ENCODE results near the gene PAX8.
"Not testable (repeated sequence)": the region's sequence is repeated elsewhere in the genome, so short reads cannot be mapped to it uniquely, and the experiment has no call there.

The PAX8 gene

GRCh38 chr2:113278742-113279139 lies at the start of gene PAX8:
TSS of gene PAX8 (minus strand) at chr2:113278921. CDS start at chr2:113278394, 527 bp downstream.
- no peak for ATAC-seq (replicated peaks)
- DNase-seq: no peak
- H3K36me3 Mint-ChIP-seq: no peaks in the 10 kb centered on the region
- H3K4me3 Mint-ChIP-seq: peak within 1 kb of the TSS in 1 of 2 donors; percentile 19
- peak within 1 kb of the TSS; percentile 47 for H3K27ac Mint-ChIP-seq
- peaks cover 63 to 74% of the 10 kb centered on the region in 2 donors for H3K27me3 Mint-ChIP-seq
- H3K9me3 Mint-ChIP-seq: no peaks in the 10 kb centered on the region
- H3K4me1 Mint-ChIP-seq: peaks cover 7 to 24% of the 10 kb centered on the region in 2 donors

DNA sequence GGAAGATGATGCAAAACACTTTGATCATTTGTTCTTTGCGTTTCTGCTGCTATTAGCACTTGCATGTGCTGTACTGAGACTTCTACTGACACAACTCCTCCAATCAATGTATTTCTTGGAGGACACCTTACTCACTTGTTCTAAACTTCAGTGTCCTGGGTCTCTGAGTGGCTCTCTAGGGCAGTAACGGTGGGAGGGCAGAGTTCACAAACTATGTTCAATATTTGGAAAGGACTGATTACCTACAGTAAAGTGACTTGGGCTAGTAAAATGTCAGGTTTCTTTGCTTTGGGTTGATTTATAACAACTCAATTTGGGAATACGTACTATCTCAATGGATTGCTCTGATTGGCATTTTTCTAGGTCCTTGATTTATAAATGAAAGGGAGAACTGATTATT lies 49.3 kb upstream of the PAX8 start:
- Mint-ChIP-seq H3K36me3 (no peaks in the 10 kb centered on the region), H3K4me3 (no peak overlapping the region), H3K27me3 (peaks cover 17 to 19% of the 10 kb centered on the region in 2 donors), H3K9me3 (no peaks in the 10 kb centered on the region), H3K27ac (no peak overlapping the region), H3K4me1 (peaks cover 23 to 31% of the 10 kb centered on the region in 2 donors)
- ATAC-seq (replicated peaks) (no peak), DNase-seq (no peak)

- Mint-ChIP-seq H3K27me3 (peaks cover 32 to 39% of the 10 kb centered on the region in 2 donors), H3K4me1 (peaks cover 18 to 25% of the 10 kb centered on the region in 2 donors), H3K4me3 (peak overlapping the region; percentile 79 to 82)
- H3K36me3 Mint-ChIP-seq, DNase-seq, H3K9me3 Mint-ChIP-seq, H3K27ac Mint-ChIP-seq: not testable (repeated sequence)
- ATAC-seq (replicated peaks): peak in 1 of 2 donors; percentile 6
These were observed 46.5 kb upstream of the PAX8 start for GRCh38 chr2:113325161-113325731.

- H3K9me3 Mint-ChIP-seq: no peaks in the 10 kb centered on the region
- H3K27ac Mint-ChIP-seq: peak overlapping the region; percentile 11
- no peaks in the 10 kb centered on the region for H3K36me3 Mint-ChIP-seq
- ATAC-seq (replicated peaks) (peak; percentile 56 to 68), DNase-seq (no peak)
- peaks cover 31 to 39% of the 10 kb centered on the region in 2 donors for H3K27me3 Mint-ChIP-seq
- peak overlapping the region; percentile 79 to 82 for H3K4me3 Mint-ChIP-seq
- peaks cover 15 to 21% of the 10 kb centered on the region in 2 donors for H3K4me1 Mint-ChIP-seq
These were observed 46.0 kb upstream of the PAX8 start for GRCh38 chr2:113324684-113325160.

- not testable (repeated sequence) for H3K4me3 Mint-ChIP-seq
These were observed 44.4 kb upstream of the PAX8 start for GRCh38 chr2:113323129-113323528.

DNA sequence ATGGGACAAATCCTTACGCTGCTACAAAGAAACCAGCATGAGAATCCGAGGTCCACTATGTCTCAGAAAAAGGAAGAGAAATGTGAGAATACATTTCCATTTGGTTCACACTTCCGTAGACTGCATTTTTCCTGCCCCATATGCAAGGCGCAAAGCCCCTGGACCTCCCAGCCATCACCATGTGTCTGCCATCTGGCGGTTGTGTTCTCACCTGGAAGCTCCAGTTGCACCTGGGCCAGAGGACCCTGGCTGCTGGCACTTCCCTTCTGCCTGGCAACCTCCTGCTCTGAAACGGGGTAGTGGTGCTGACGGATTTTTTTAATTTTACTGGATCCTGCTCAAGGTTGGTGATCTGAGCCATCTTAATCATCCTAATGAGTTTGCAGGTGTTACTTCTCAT lies 41.4 kb upstream of the PAX8 start:
- not testable (repeated sequence) for H3K9me3 Mint-ChIP-seq; H3K4me1 Mint-ChIP-seq; H3K27ac Mint-ChIP-seq; H3K4me3 Mint-ChIP-seq; H3K36me3 Mint-ChIP-seq; DNase-seq; ATAC-seq (replicated peaks)
- H3K27me3 Mint-ChIP-seq: peaks cover 39 to 56% of the 10 kb centered on the region in 2 donors

More at GRCh38 chr2:113323129-113323528, 44.4 kb upstream of the PAX8 start:
- Mint-ChIP-seq H3K27me3 (peaks cover 31 to 40% of the 10 kb centered on the region in 2 donors), H3K4me1 (peaks cover 10 to 14% of the 10 kb centered on the region in 2 donors)
- DNase-seq; H3K9me3 Mint-ChIP-seq; ATAC-seq (replicated peaks); H3K36me3 Mint-ChIP-seq; H3K27ac Mint-ChIP-seq: not testable (repeated sequence)

GRCh38 chr2:113318941-113319340 lies 40.2 kb upstream of the PAX8 start:
- peaks cover 32 to 45% of the 10 kb centered on the region in 2 donors for H3K27me3 Mint-ChIP-seq

DNA sequence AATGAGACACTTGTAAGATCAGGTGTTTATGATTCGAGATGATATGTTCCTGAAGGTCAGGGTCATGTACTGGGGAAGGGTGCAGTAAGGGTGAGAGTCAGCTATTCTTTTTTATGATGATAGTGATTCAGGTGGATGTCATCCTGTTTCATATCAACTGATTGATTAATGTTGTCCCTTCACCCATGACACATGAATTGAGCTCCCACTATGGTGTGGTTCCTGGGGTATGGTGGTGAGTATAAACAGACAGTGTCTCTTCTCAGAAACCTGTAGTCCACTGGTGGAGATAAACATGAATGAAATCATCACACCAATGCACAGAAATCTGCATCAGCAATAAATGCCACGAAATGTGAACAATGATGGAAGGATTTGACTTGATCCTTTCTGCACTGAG lies 37.4 kb upstream of the PAX8 start:
- H3K9me3 Mint-ChIP-seq: no peaks in the 10 kb centered on the region
- H3K4me3 Mint-ChIP-seq: no peak overlapping the region
- ATAC-seq (replicated peaks) (no peak), DNase-seq (no peak)
- no peak overlapping the region for H3K27ac Mint-ChIP-seq
- peaks cover 2% of the 10 kb centered on the region in 2 donors for H3K4me1 Mint-ChIP-seq
- H3K27me3 Mint-ChIP-seq: peaks cover 20 to 26% of the 10 kb centered on the region in 2 donors
- no peaks in the 10 kb centered on the region for H3K36me3 Mint-ChIP-seq

More at GRCh38 chr2:113318941-113319340, 40.2 kb upstream of the PAX8 start:
- ATAC-seq (replicated peaks); H3K36me3 Mint-ChIP-seq; H3K27ac Mint-ChIP-seq; H3K9me3 Mint-ChIP-seq; DNase-seq; H3K4me3 Mint-ChIP-seq; H3K4me1 Mint-ChIP-seq: not testable (repeated sequence)

DNA sequence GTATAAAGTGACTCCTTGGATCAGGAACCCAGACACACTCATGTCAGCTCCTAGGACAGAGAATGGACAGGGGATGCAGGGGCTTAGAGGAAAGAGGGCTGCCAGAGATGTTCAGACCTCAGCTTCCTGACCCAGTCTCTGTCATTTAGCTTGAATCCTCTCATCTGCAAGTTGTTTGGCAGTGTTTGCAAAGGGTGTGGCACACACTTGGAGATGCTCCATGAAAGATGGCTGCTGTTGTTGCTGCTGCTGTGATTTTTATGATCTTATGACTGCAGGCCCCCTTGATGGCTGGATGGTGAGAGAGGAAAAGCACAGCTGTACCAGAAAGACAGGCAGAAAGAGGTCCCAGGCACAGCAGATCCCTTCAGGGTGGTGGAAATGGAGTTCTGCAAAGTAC lies 35.9 kb upstream of the PAX8 start:
- not testable (repeated sequence) for H3K4me3 Mint-ChIP-seq; ATAC-seq (replicated peaks)
- peaks cover 17 to 26% of the 10 kb centered on the region in 2 donors for H3K27me3 Mint-ChIP-seq

GRCh38 chr2:113314176-113314575 lies 35.5 kb upstream of the PAX8 start:
- H3K4me1 Mint-ChIP-seq; H3K36me3 Mint-ChIP-seq; DNase-seq; H3K4me3 Mint-ChIP-seq; H3K9me3 Mint-ChIP-seq; H3K27ac Mint-ChIP-seq; ATAC-seq (replicated peaks): not testable (repeated sequence)
- peaks cover 17 to 26% of the 10 kb centered on the region in 2 donors for H3K27me3 Mint-ChIP-seq

More for the DNA sequence above, 35.9 kb upstream of the PAX8 start:
- H3K27ac Mint-ChIP-seq, H3K4me1 Mint-ChIP-seq, H3K36me3 Mint-ChIP-seq, DNase-seq, H3K9me3 Mint-ChIP-seq: not testable (repeated sequence)

DNA sequence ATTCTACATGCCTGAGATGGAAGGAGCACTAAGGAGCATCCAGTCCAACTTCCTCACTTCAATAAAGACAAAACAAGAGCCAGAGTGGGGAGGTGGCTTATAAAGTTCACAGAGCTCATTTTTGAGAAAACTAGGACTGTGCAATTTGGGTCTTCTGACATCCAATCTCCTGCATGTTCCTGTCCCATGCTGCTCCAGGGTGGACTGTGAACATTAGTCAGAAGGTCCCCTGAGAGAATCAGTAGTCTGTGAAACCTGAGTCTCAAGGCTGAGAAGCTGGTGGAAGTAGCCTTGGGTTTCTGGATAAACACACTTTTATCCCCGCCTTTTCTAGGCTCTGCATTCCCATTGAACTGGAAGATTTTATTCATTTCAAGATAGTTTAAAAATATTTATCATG lies 33.1 kb upstream of the PAX8 start:
- not testable (repeated sequence) for DNase-seq; H3K4me3 Mint-ChIP-seq; H3K9me3 Mint-ChIP-seq; H3K36me3 Mint-ChIP-seq; H3K27ac Mint-ChIP-seq; ATAC-seq (replicated peaks)
- peaks cover 19 to 35% of the 10 kb centered on the region in 2 donors for H3K27me3 Mint-ChIP-seq
- peaks cover 6 to 11% of the 10 kb centered on the region in 2 donors for H3K4me1 Mint-ChIP-seq

DNA sequence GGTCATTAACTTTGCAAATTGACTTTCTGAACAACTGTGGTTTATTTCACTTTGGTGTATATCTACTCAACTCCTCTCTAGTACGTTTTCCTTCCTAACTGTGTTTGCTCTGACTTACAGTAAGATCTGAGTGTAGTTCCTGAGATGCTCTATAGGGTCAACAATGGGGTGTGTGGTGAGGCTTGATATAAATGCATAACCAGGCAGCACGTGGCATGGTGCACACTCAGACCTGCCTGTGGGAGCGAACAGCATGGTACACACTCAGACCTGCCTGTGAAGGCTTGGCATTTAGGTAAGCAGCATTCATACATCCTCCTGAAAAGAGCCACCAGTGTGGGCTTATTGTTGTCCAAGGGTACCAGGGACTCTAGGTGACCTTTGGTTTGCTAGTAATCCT lies 32.5 kb upstream of the PAX8 start:
- not testable (repeated sequence) for DNase-seq, H3K36me3 Mint-ChIP-seq, H3K9me3 Mint-ChIP-seq, H3K4me3 Mint-ChIP-seq
- peaks cover 6 to 11% of the 10 kb centered on the region in 2 donors for H3K4me1 Mint-ChIP-seq
- H3K27ac Mint-ChIP-seq: peak overlapping the region; percentile 3
- ATAC-seq (replicated peaks): peak; percentile 67 to 71
- H3K27me3 Mint-ChIP-seq: peaks cover 17 to 38% of the 10 kb centered on the region in 2 donors

GRCh38 chr2:113309655-113310387 lies 31.1 kb upstream of the PAX8 start:
- Mint-ChIP-seq H3K27me3 (peaks cover 21 to 33% of the 10 kb centered on the region in 2 donors), H3K4me1 (peaks cover 6 to 11% of the 10 kb centered on the region in 2 donors)
- peak in 1 of 2 donors; percentile 33 for ATAC-seq (replicated peaks)

GRCh38 chr2:113308784-113309183 lies 30.1 kb upstream of the PAX8 start:
- not testable (repeated sequence) for DNase-seq; H3K4me3 Mint-ChIP-seq; H3K36me3 Mint-ChIP-seq; H3K9me3 Mint-ChIP-seq; ATAC-seq (replicated peaks); H3K27ac Mint-ChIP-seq
- Mint-ChIP-seq H3K4me1 (peaks cover 6 to 11% of the 10 kb centered on the region in 2 donors), H3K27me3 (peaks cover 27 to 33% of the 10 kb centered on the region in 2 donors)

More at GRCh38 chr2:113309655-113310387, 31.1 kb upstream of the PAX8 start:
- Mint-ChIP-seq H3K9me3 (no peaks in the 10 kb centered on the region), H3K36me3 (no peaks in the 10 kb centered on the region), H3K4me3 (no peak overlapping the region), H3K27ac (peak overlapping the region; percentile 67)
- DNase-seq: no peak

Data from stimulated activated naive B cell treated with anti-CD40 and anti-IgM and Interleukin-4, amounts not matched to agents 10 μg/mL and 1 μg/mL and 100 μg/mL, for 72 hours (primary cell).